Esophagus muscularis mucosa (tissue), 2 donors: ENCODE data around the gene PRIM1.

Experiments
- POLR2A ChIP-seq: fragments of 450-650 bp; IDR thresholded peaks from one replicate; pipeline ENCODE4 v1.6.1; 2017; ENCODE audit warnings: antibody characterized with exemption, moderate library complexity, mild to moderate bottlenecking, low read depth
- POLR2AphosphoS5 ChIP-seq, 2 donors: sonication (generic); formaldehyde crosslinking; IDR thresholded peaks; one replicate each; pipeline ENCODE4 v1.6.1; 2017; ENCODE audit warnings: antibody characterized with exemption in 2 of 2

- TF ChIP-seq POLR2AphosphoS5 (IDR thresholded peaks at IDR 0.05) (no peak), POLR2A (no peak)
Observed at GRCh38 chr12:56760460-56760859, 8.3 kb upstream of the PRIM1 start.
